Activated CD4-positive, alpha-beta memory T cell treated with anti-CD3 and anti-CD28 coated beads, Interleukin-2, amount 10 ng/mL, durations not matched to agents 7 days and 5 days (primary cell): ENCODE data around the gene INSYN2B. TPM values are rescaled to one million over a fixed set of nuclear protein-coding genes. Genes with fewer than 3 reads are reported as not detected.
A peak's percentile ranks its signal among the peaks of the same experiment; 100 is the strongest.

Experiments
- CTCF ChIA-PET: fragments of 350-600 bp; sonication (Branson Sonifier 250); formaldehyde crosslinking; loops from one replicate; lab custom pipeline; 2021; ENCODE audit warnings: antibody characterized with exemption, inconsistent platforms; lab: Charles Lee
- POLR2A ChIA-PET: fragments of 350-600 bp; sonication (Branson Sonifier 250); formaldehyde crosslinking; loops from one replicate; lab custom pipeline; 2021; ENCODE audit warnings: antibody characterized with exemption; lab: Charles Lee
- DNase-seq: peaks from one replicate; pipeline ENCODE4 v3.0.0-alpha.2; 2020
- H3K27ac Mint-ChIP-seq: one replicate; pipeline ENCODE4 v1.8.0; 2021; ENCODE audit warnings: mild to moderate bottlenecking, mixed read lengths
- H3K27me3 Mint-ChIP-seq: one replicate; pipeline ENCODE4 v1.8.0; 2021; ENCODE audit warnings: mixed read lengths
- H3K36me3 Mint-ChIP-seq: one replicate; pipeline ENCODE4 v1.8.0; 2021; ENCODE audit warnings: low read depth, mixed read lengths
- H3K4me1 Mint-ChIP-seq: one replicate; pipeline ENCODE4 v1.8.0; 2021; ENCODE audit warnings: mixed read lengths
- H3K4me3 Mint-ChIP-seq: one replicate; pipeline ENCODE4 v1.8.0; 2021; ENCODE audit warnings: mild to moderate bottlenecking, mixed read lengths
- H3K9me3 Mint-ChIP-seq: one replicate; pipeline ENCODE4 v1.8.0; 2021; ENCODE audit warnings: mixed read lengths
- total RNA-seq, 2 experiments: library from RNA; stranded (reverse); gene quantifications; one replicate each; pipeline ENCODE4 v1.2.3, GENCODE V29; 2021

The INSYN2B gene
- total RNA-seq, 2 experiments from 2014 or later: not detected

DNA sequence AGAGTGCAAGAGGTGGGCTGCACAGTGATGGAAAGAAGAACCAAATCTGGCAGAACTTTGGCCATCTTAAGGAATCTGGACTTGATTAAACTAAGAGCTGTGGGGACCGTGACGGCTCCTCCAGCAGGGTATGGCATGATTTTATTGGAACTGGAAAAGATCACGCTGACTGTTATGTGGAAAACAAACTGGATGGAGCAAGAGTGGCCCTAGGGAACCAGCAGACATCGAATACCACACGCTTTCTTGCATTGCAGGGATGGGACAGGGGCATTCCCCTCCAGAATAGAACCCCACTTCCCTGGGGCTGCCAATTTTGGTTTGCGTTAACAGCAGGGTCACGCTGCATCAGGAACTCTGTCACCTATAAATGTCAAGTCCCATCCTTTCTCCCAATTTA is 38.8 kb downstream of the INSYN2B start:
- ChIA-PET POLR2A (no interaction called here), CTCF (no interaction called here)
- Mint-ChIP-seq H3K36me3 (peaks cover 6% of the 10 kb centered on the region), H3K27ac (no peak overlapping the region), H3K4me1 (no peaks in the 10 kb centered on the region), H3K27me3 (no peaks in the 10 kb centered on the region), H3K4me3 (no peak overlapping the region), H3K9me3 (no peaks in the 10 kb centered on the region)
- DNase-seq: no peak

GRCh38 chr5:169939731-169940130 is 40.6 kb downstream of the INSYN2B start:
- Mint-ChIP-seq H3K9me3 (no peaks in the 10 kb centered on the region), H3K27ac (no peak overlapping the region), H3K27me3 (no peaks in the 10 kb centered on the region), H3K4me3 (no peak overlapping the region), H3K4me1 (peaks cover 16% of the 10 kb centered on the region), H3K36me3 (peaks cover 9% of the 10 kb centered on the region)
- ChIA-PET CTCF (no interaction called here), POLR2A (no interaction called here)
- DNase-seq: no peak

GRCh38 chr5:169938439-169938838 is 41.9 kb downstream of the INSYN2B start:
- ChIA-PET POLR2A (no interaction called here), CTCF (no interaction called here)
- H3K9me3 Mint-ChIP-seq: no peaks in the 10 kb centered on the region
- no peak for DNase-seq
- H3K27me3 Mint-ChIP-seq: no peaks in the 10 kb centered on the region
- H3K27ac Mint-ChIP-seq: no peak overlapping the region
- peaks cover 9% of the 10 kb centered on the region for H3K36me3 Mint-ChIP-seq
- H3K4me1 Mint-ChIP-seq: peaks cover 17% of the 10 kb centered on the region
- H3K4me3 Mint-ChIP-seq: no peak overlapping the region

GRCh38 chr5:169935762-169936161 is 44.5 kb downstream of the INSYN2B start:
- H3K36me3 Mint-ChIP-seq: peaks cover 13% of the 10 kb centered on the region
- no peak for DNase-seq
- H3K9me3 Mint-ChIP-seq: no peaks in the 10 kb centered on the region
- ChIA-PET POLR2A (interaction anchor here (0.5 kb wide), 1 partner anchor 397 kb away, joined by 3 read pairs; no protein-coding TSS in a partner anchor), CTCF (interaction anchor here (0.9 kb wide), 1 partner anchor 13 kb away, joined by 3 read pairs; no protein-coding TSS in a partner anchor)
- peak overlapping the region; percentile 6 for H3K27ac Mint-ChIP-seq
- peaks cover 17% of the 10 kb centered on the region for H3K4me1 Mint-ChIP-seq
- H3K4me3 Mint-ChIP-seq: no peak overlapping the region
- H3K27me3 Mint-ChIP-seq: no peaks in the 10 kb centered on the region

GRCh38 chr5:169934990-169935389 is 45.3 kb downstream of the INSYN2B start:
- no peak overlapping the region for H3K27ac Mint-ChIP-seq
- H3K4me1 Mint-ChIP-seq: peaks cover 17% of the 10 kb centered on the region
- no peaks in the 10 kb centered on the region for H3K27me3 Mint-ChIP-seq
- no peak for DNase-seq
- ChIA-PET POLR2A (no interaction called here), CTCF (no interaction called here)
- peaks cover 13% of the 10 kb centered on the region for H3K36me3 Mint-ChIP-seq
- H3K9me3 Mint-ChIP-seq: no peaks in the 10 kb centered on the region
- no peak overlapping the region for H3K4me3 Mint-ChIP-seq

- Mint-ChIP-seq H3K4me3 (no peak overlapping the region), H3K36me3 (peaks cover 13% of the 10 kb centered on the region), H3K27ac (no peak overlapping the region), H3K9me3 (no peaks in the 10 kb centered on the region), H3K27me3 (no peaks in the 10 kb centered on the region), H3K4me1 (peaks cover 17% of the 10 kb centered on the region)
- POLR2A ChIA-PET: no interaction called here
- CTCF ChIA-PET: no interaction called here
- no peak for DNase-seq
These were observed 46.7 kb downstream of the INSYN2B start for GRCh38 chr5:169933616-169934015.

DNA sequence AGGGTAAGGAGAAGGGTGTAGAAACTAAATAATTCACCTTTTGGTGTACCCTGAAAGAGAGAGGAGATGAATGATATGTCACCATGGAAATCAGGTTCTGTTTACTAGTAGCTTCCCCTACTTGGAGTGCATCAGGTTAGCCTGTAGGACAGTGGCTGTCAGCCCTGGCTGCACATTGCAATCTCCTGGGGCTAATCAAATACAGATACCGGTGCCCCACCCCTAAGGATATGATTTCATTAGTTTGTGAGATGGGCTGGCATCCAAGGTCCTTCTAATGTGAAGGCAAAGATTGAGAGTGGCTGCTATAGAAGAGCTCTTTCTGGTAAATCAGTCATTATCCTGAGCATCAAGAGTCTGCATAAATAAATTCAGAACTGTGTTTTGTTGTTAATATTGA is 47.2 kb downstream of the INSYN2B start:
- no peaks in the 10 kb centered on the region for H3K27me3 Mint-ChIP-seq
- CTCF ChIA-PET: no interaction called here
- DNase-seq: no peak
- no peaks in the 10 kb centered on the region for H3K9me3 Mint-ChIP-seq
- no peak overlapping the region for H3K27ac Mint-ChIP-seq
- POLR2A ChIA-PET: no interaction called here
- peaks cover 17% of the 10 kb centered on the region for H3K36me3 Mint-ChIP-seq
- no peak overlapping the region for H3K4me3 Mint-ChIP-seq
- peaks cover 17% of the 10 kb centered on the region for H3K4me1 Mint-ChIP-seq

GRCh38 chr5:169923988-169924387 is 56.3 kb downstream of the INSYN2B start:
- ChIA-PET CTCF (no interaction called here), POLR2A (no interaction called here)
- no peaks in the 10 kb centered on the region for H3K4me1 Mint-ChIP-seq
- H3K4me3 Mint-ChIP-seq: no peak overlapping the region
- no peak overlapping the region for H3K27ac Mint-ChIP-seq
- DNase-seq: no peak
- no peaks in the 10 kb centered on the region for H3K9me3 Mint-ChIP-seq
- H3K27me3 Mint-ChIP-seq: no peaks in the 10 kb centered on the region
- H3K36me3 Mint-ChIP-seq: peaks cover 16% of the 10 kb centered on the region

GRCh38 chr5:169922474-169922873 is 57.8 kb downstream of the INSYN2B start:
- no peaks in the 10 kb centered on the region for H3K9me3 Mint-ChIP-seq
- no peak overlapping the region for H3K27ac Mint-ChIP-seq
- no peak overlapping the region for H3K4me3 Mint-ChIP-seq
- H3K4me1 Mint-ChIP-seq: no peaks in the 10 kb centered on the region
- H3K27me3 Mint-ChIP-seq: no peaks in the 10 kb centered on the region
- peaks cover 12% of the 10 kb centered on the region for H3K36me3 Mint-ChIP-seq
- ChIA-PET POLR2A (interaction anchor here (1.0 to 1.1 kb wide), 2 partner anchors 9 to 20 kb away, joined by 3 read pairs; no protein-coding TSS in a partner anchor), CTCF (interaction anchor here (1.0 to 1.1 kb wide), 2 partner anchors 13 to 177 kb away, joined by 3 read pairs; no protein-coding TSS in a partner anchor)
- DNase-seq: no peak

DNA sequence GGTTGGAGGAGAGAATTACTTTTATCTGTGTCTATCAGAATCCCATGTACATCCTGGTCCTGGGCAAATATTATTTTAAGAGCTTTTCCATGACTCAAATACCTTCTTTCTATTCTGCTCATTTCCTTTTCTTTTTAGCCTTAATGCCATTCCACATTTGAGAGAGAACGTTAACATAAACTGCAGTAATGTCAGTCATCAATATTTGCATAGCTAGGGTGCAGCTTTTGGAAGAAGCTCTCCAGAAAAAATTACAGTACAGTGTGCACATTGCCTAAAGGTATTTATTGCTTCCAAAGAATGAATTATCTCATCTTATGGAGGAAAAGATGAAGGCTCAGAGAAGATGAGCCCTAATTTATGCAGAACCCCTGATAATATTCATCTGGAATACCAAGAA is 58.3 kb downstream of the INSYN2B start:
- H3K27ac Mint-ChIP-seq: no peak overlapping the region
- DNase-seq: no peak
- H3K36me3 Mint-ChIP-seq: peaks cover 13% of the 10 kb centered on the region
- no peak overlapping the region for H3K4me3 Mint-ChIP-seq
- H3K27me3 Mint-ChIP-seq: no peaks in the 10 kb centered on the region
- H3K9me3 Mint-ChIP-seq: no peaks in the 10 kb centered on the region
- ChIA-PET POLR2A (interaction anchor here (1.0 to 1.1 kb wide), 2 partner anchors 8 to 21 kb away, joined by 3 read pairs; no protein-coding TSS in a partner anchor), CTCF (interaction anchor here (1.1 kb wide), 1 partner anchor 178 kb away, joined by 3 read pairs; no protein-coding TSS in a partner anchor)
- no peaks in the 10 kb centered on the region for H3K4me1 Mint-ChIP-seq

DNA sequence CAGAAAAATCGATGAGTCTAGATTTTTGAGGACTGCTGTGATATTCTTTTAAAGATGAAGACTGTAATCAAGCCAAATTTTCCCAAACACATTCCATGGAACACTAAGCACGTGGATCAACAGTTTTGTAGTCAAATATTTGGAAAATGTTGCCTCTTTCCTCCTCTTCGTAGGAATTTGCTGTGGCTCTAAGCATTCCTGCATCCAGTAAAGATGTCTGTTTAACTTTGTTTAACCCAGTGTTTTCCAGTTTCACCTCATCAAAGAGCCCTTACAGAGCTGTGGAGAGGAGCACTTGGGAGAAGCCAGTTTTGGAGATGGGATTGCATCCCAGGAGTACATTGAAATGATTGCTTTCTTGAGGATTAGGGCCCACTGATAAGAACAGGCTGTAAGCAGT is 58.9 kb downstream of the INSYN2B start:
- CTCF ChIA-PET: no interaction called here

GRCh38 chr5:169920474-169920873 is 59.8 kb downstream of the INSYN2B start:
- Mint-ChIP-seq H3K27me3 (no peaks in the 10 kb centered on the region), H3K4me3 (no peak overlapping the region), H3K36me3 (peaks cover 8% of the 10 kb centered on the region), H3K27ac (no peak overlapping the region), H3K4me1 (no peaks in the 10 kb centered on the region), H3K9me3 (no peaks in the 10 kb centered on the region)
- POLR2A ChIA-PET: no interaction called here
- CTCF ChIA-PET: no interaction called here
- no peak for DNase-seq

More for the DNA sequence above, 58.9 kb downstream of the INSYN2B start:
- H3K36me3 Mint-ChIP-seq: peaks cover 10% of the 10 kb centered on the region
- DNase-seq: no peak
- no peaks in the 10 kb centered on the region for H3K9me3 Mint-ChIP-seq
- no peak overlapping the region for H3K4me3 Mint-ChIP-seq
- no peaks in the 10 kb centered on the region for H3K27me3 Mint-ChIP-seq
- no peaks in the 10 kb centered on the region for H3K4me1 Mint-ChIP-seq
- POLR2A ChIA-PET: no interaction called here
- no peak overlapping the region for H3K27ac Mint-ChIP-seq

GRCh38 chr5:169918228-169918627 is 62.1 kb downstream of the INSYN2B start:
- CTCF ChIA-PET: no interaction called here
- no peaks in the 10 kb centered on the region for H3K4me1 Mint-ChIP-seq
- no peak for DNase-seq
- H3K27me3 Mint-ChIP-seq: no peaks in the 10 kb centered on the region
- H3K4me3 Mint-ChIP-seq: no peak overlapping the region
- H3K9me3 Mint-ChIP-seq: no peaks in the 10 kb centered on the region
- no peak overlapping the region for H3K27ac Mint-ChIP-seq
- H3K36me3 Mint-ChIP-seq: peaks cover 8% of the 10 kb centered on the region
- POLR2A ChIA-PET: no interaction called here

DNA sequence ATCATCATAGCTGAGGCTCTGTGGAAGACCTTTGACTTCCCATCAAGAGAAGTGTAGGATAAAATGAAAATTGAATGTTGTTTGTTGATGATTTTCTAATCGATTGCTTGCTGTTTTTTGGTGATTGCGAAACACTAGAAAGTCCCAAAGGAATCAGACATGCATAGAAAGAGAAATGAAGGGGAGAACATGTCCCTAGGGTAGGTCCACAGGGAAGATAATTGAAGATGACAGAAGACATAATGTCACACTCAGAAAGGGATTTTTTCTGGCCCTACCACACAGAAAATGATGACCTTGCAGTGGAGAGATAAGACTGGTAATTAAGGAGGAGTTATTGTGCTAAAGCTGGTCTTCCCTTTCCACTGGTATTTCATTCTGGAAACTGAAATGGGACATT is 62.8 kb downstream of the INSYN2B start:
- no peaks in the 10 kb centered on the region for H3K27me3 Mint-ChIP-seq
- no peak overlapping the region for H3K4me3 Mint-ChIP-seq
- peaks cover 8% of the 10 kb centered on the region for H3K36me3 Mint-ChIP-seq
- POLR2A ChIA-PET: no interaction called here
- H3K4me1 Mint-ChIP-seq: no peaks in the 10 kb centered on the region
- CTCF ChIA-PET: no interaction called here
- DNase-seq: no peak
- H3K9me3 Mint-ChIP-seq: no peaks in the 10 kb centered on the region
- H3K27ac Mint-ChIP-seq: no peak overlapping the region
